ENCODE results near the gene RPUSD1.
A peak's percentile ranks its signal among the peaks of the same experiment; 100 is the strongest.

RPUSD1 gene

GRCh38 chr16:741986-742629 lies 46.1 kb downstream of the RPUSD1 start:
- peak; percentile 28 for DNase-seq

- peak; percentile 93 for DNase-seq
Measured at GRCh38 chr16:740764-741505, 47.2 kb downstream of the RPUSD1 start, which contains the start of gene CIAO3. Gene CIAO3, minus strand, starts transcription at chr16:740997. Its CDS starts 12 bp downstream, at chr16:740985.

GRCh38 chr16:740459-740763 lies 47.8 kb downstream of the RPUSD1 start:
- DNase-seq, result no peak

- peak; percentile 54 for DNase-seq
Measured at GRCh38 chr16:739560-740458, 48.4 kb downstream of the RPUSD1 start.

- DNase-seq, result no peak
Measured at GRCh38 chr16:736936-737481, 51.2 kb downstream of the RPUSD1 start.

- DNase-seq, result no peak
Measured at GRCh38 chr16:735982-736453, 52.2 kb downstream of the RPUSD1 start.

GRCh38 chr16:734981-735881 lies 53.0 kb downstream of the RPUSD1 start:
- no peak for DNase-seq

All from NCI-H146 (cell line).